ENCODE data around the gene PTGFRN. TPM values are rescaled to one million over a fixed set of nuclear protein-coding genes. Genes with fewer than 3 reads are reported as not detected.
"Not testable (repeated sequence)": the region's sequence is repeated elsewhere in the genome, so short reads cannot be mapped to it uniquely, and the experiment has no call there.

The PTGFRN gene
- total and polyA plus RNA-seq, 2 of the 8 experiments (the other 6 are each of a cell fraction or from before 2014, with no cell fraction given) = 13.0 to 32.6 TPM

- H3K4ac ChIP-seq (replicated peaks; ENCODE audit: insufficient read length, low read depth, low read length); H3K79me1 ChIP-seq (ENCODE audit: low read depth, low read length); H3K18ac ChIP-seq (ENCODE audit: extremely low read depth, low read length); H2AK5ac ChIP-seq (ENCODE audit: low read depth, low read length); H3K9ac ChIP-seq (replicated peaks in 1 of 4; ENCODE audit: extremely low read depth in 1 of 4, low read depth in 3 of 4, low read length in 3 of 4); H2BK15ac ChIP-seq (ENCODE audit: low read length); H2BK120ac ChIP-seq (replicated peaks; ENCODE audit: low read depth, low read length); H3K36me3 ChIP-seq (ENCODE audit: control insufficient read depth in 2 of 4, insufficient read depth in 4 of 4, low read length in 3 of 4); H2AFZ ChIP-seq (ENCODE audit: low read length); H2BK20ac ChIP-seq (ENCODE audit: low read length); H4K5ac ChIP-seq (ENCODE audit: insufficient read length, low read depth, low read length); H3K23ac ChIP-seq (ENCODE audit: insufficient read length); H3K9me3 ChIP-seq (ENCODE audit: insufficient read depth in 2 of 2, low read depth in 1 of 2, low read length in 1 of 2); DNase-seq (ENCODE audit: low read depth in 1 of 2, low spot score in 2 of 2); H3K56ac ChIP-seq (replicated peaks; ENCODE audit: insufficient read length, low read depth, low read length); H2BK5ac ChIP-seq (ENCODE audit: low read depth, low read length); H3K4me2 ChIP-seq (ENCODE audit: insufficient read depth in 1 of 2, low read depth in 2 of 2, low read length in 2 of 2); H4K8ac ChIP-seq (ENCODE audit: extremely low read depth, insufficient read depth, low read length); H3K14ac ChIP-seq (ENCODE audit: insufficient read length); H3K79me2 ChIP-seq (ENCODE audit: control insufficient read depth in 1 of 2, insufficient read depth in 2 of 2, low read length in 2 of 2); H3K4me1 ChIP-seq (replicated peaks in 1 of 4; ENCODE audit: control insufficient read depth in 3 of 4, insufficient read depth in 4 of 4, low read length in 3 of 4); H4K91ac ChIP-seq (replicated peaks; ENCODE audit: insufficient read length, low read length); H3K4me3 ChIP-seq (ENCODE audit: extremely low read depth in 1 of 4, insufficient read depth in 2 of 4, low read depth in 3 of 4, low read length in 4 of 4); H4K20me1 ChIP-seq (replicated peaks in 1 of 2; ENCODE audit: control insufficient read depth in 1 of 2, insufficient read depth in 2 of 2, low read length in 2 of 2); FAIRE-seq; H2BK12ac ChIP-seq (ENCODE audit: low read depth, low read length); H3K23me2 ChIP-seq (ENCODE audit: low read depth, low read length); H3K27me3 ChIP-seq (replicated peaks in 1 of 4; ENCODE audit: control insufficient read depth in 3 of 4, extremely low read depth in 1 of 4, insufficient read depth in 3 of 4, low read length in 3 of 4); POLR2A ChIA-PET (ENCODE audit: partially characterized antibody); H3K27ac ChIP-seq (ENCODE audit: low read depth, low read length): not testable (repeated sequence)
- TF ChIP-seq EP300 (IDR thresholded peaks at IDR 0.05; ENCODE audit: borderline replicate concordance in 1 of 2, low read depth in 2 of 2, low read length in 2 of 2) = peak in 1 of 2 experiments; percentile 70; a peak in 1 of 3 replicates
- 86% methylated on average over 2 of the region's 2 CpGs; no CpG with 5 or more reads in 1 of the 2 experiments for WGBS, 2 experiments (ENCODE audit: extremely low coverage in 1 of 2, insufficient coverage in 1 of 2, insufficient read length in 1 of 2, insufficient replicate concordance in 2 of 2, low coverage in 1 of 2, low lambda C conversion rate in 2 of 2, missing lambda C conversion rate in 1 of 2)
- CTCF ChIA-PET (ENCODE audit: partially characterized antibody) = interaction anchor here (1.0 kb wide), 1 partner anchor 15 kb away, joined by 3 read pairs; no protein-coding TSS in a partner anchor
These were observed 43.2 kb upstream of the PTGFRN start for GRCh38 chr1:116866478-116866877.

All from H1 (cell line).